MM.1S (cell line): ENCODE data around the gene CBX7.

ENCODE experiments used
- DNase-seq: peaks from one replicate; pipeline ENCODE4 v3.0.0-alpha.2; 2015
- H2AFZ ChIP-seq: fragments of 300-600 bp; sonication (generic); 2 replicates; pipeline ENCODE4 v1.6.0; 2016; ENCODE audit warnings: antibody characterized with exemption, low read length
- H3F3A ChIP-seq: fragments of 300-600 bp; sonication (generic); 2 replicates; pipeline ENCODE4 v1.6.1; 2016; ENCODE audit warnings: mild to moderate bottlenecking, antibody characterized with exemption, low read length, moderate library complexity, mixed read lengths; ENCODE audit not compliant: insufficient read depth
- H3K27ac ChIP-seq: fragments of 300-600 bp; sonication (generic); 2 replicates; pipeline ENCODE4 v1.5.1; 2016; ENCODE audit warnings: mild to moderate bottlenecking, low read length
- H3K27me3 ChIP-seq: fragments of 300-600 bp; sonication (generic); replicated peaks from 2 replicates; pipeline ENCODE4 v1.6.0; 2016; ENCODE audit warnings: low read length; ENCODE audit not compliant: insufficient read depth
- H3K36me3 ChIP-seq: fragments of 300-600 bp; sonication (generic); replicated peaks from 2 replicates; pipeline ENCODE4 v1.6.1; 2016; ENCODE audit warnings: mild to moderate bottlenecking, low read length, mixed read lengths; ENCODE audit not compliant: insufficient read depth
- H3K4me1 ChIP-seq: fragments of 300-600 bp; sonication (generic); 2 replicates; pipeline ENCODE4 v1.6.1; 2016; ENCODE audit warnings: low read length, mixed read lengths
- H3K4me2 ChIP-seq: fragments of 300-600 bp; sonication (generic); 2 replicates; pipeline ENCODE4 v1.6.0; 2016; ENCODE audit warnings: low read depth, low read length
- H3K4me3 ChIP-seq: fragments of 300-600 bp; sonication (generic); 2 replicates; pipeline ENCODE4 v1.5.1; 2016; ENCODE audit warnings: low read length, mixed read lengths
- H3K79me2 ChIP-seq: fragments of 300-600 bp; sonication (generic); 2 replicates; pipeline ENCODE4 v1.6.1; 2016; ENCODE audit warnings: mixed run types, low read length, mixed read lengths
- H3K9ac ChIP-seq: fragments of 300-600 bp; sonication (generic); 2 replicates; pipeline ENCODE4 v1.6.1; 2016; ENCODE audit warnings: low read length, mixed read lengths
- H3K9me2 ChIP-seq: fragments of 300-600 bp; sonication (generic); replicated peaks from 2 replicates; pipeline ENCODE4 v1.6.1; 2016; ENCODE audit warnings: mild to moderate bottlenecking, low read length, mixed read lengths; ENCODE audit not compliant: insufficient read depth
- H3K9me3 ChIP-seq: fragments of 300-600 bp; sonication (generic); replicated peaks from 2 replicates; pipeline ENCODE4 v1.6.1; 2016; ENCODE audit warnings: mild to moderate bottlenecking, low read length, mixed read lengths; ENCODE audit not compliant: insufficient read depth
- H4K20me1 ChIP-seq: fragments of 300-600 bp; sonication (generic); 2 replicates; pipeline ENCODE4 v1.6.1; 2016; ENCODE audit warnings: mild to moderate bottlenecking, low read length, moderate library complexity, mixed read lengths; ENCODE audit not compliant: insufficient read depth
- EZH2 ChIP-seq: fragments of 300-600 bp; sonication (generic); optimal IDR thresholded peaks from 2 replicates; pipeline ENCODE3; 2017; ENCODE audit warnings: low read depth, mild to moderate bottlenecking, antibody characterized with exemption, low read length, mixed read lengths
- EZH2phosphoT487 ChIP-seq: fragments of 300-600 bp; sonication (generic); IDR thresholded peaks from 2 replicates; pipeline ENCODE4 v1.6.1; 2018; ENCODE audit warnings: antibody characterized with exemption, low read length
- TF ChIP-seq, protein P1 (sequence below): fragments of 300-600 bp; sonication (generic); IDR thresholded peaks from 2 replicates; pipeline ENCODE4 v1.5.1; 2016; ENCODE audit warnings: antibody characterized with exemption, low read length, mixed read lengths

Gene CBX7

GRCh38 chr22:39142088-39142680 is 10.3 kb downstream of the CBX7 start:
- Histone ChIP-seq H3K9ac (no peak overlapping the region), H3K4me2 (no peak overlapping the region), H3K79me2 (peaks cover 28% of the 10 kb centered on the region), H3K27ac (no peak overlapping the region), H3K4me3 (no peak overlapping the region), H3F3A (peaks cover 28% of the 10 kb centered on the region), H3K9me2 (no peaks in the 10 kb centered on the region), H3K4me1 (peaks cover 17% of the 10 kb centered on the region), H2AFZ (no peak overlapping the region), H3K27me3 (no peaks in the 10 kb centered on the region), H4K20me1 (no peaks in the 10 kb centered on the region), H3K9me3 (no peaks in the 10 kb centered on the region), H3K36me3 (no peaks in the 10 kb centered on the region)
- TF ChIP-seq EZH2: no peak
- TF ChIP-seq EZH2phosphoT487: no peak
- TF ChIP-seq, protein P1, sequence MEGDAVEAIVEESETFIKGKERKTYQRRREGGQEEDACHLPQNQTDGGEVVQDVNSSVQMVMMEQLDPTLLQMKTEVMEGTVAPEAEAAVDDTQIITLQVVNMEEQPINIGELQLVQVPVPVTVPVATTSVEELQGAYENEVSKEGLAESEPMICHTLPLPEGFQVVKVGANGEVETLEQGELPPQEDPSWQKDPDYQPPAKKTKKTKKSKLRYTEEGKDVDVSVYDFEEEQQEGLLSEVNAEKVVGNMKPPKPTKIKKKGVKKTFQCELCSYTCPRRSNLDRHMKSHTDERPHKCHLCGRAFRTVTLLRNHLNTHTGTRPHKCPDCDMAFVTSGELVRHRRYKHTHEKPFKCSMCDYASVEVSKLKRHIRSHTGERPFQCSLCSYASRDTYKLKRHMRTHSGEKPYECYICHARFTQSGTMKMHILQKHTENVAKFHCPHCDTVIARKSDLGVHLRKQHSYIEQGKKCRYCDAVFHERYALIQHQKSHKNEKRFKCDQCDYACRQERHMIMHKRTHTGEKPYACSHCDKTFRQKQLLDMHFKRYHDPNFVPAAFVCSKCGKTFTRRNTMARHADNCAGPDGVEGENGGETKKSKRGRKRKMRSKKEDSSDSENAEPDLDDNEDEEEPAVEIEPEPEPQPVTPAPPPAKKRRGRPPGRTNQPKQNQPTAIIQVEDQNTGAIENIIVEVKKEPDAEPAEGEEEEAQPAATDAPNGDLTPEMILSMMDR: no peak
- DNase-seq: no peak

DNA sequence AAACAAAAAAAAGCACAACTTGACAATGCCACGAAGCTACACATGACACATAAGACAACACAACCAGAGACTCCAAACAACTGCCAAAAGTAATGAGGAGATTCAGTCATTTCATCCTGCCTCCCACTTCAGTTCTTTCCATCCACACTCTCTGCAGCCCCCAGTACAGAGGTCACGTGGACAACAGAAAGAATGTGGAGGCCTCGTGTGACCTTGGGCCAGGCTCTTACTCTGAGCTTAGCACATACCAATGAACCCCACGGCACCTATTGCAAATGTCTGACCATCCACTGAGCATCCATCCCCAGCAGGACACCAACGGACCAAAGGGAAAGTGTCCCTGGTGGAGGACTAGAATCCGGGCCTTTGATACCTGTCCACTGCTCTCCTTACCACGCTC is 12.5 kb downstream of the CBX7 start:
- Histone ChIP-seq H3K27ac (no peak overlapping the region), H3K36me3 (no peaks in the 10 kb centered on the region), H3K9ac (no peak overlapping the region), H4K20me1 (no peaks in the 10 kb centered on the region), H2AFZ (no peak overlapping the region), H3K4me2 (no peak overlapping the region), H3K79me2 (peaks cover 8% of the 10 kb centered on the region), H3K4me1 (peaks cover 8% of the 10 kb centered on the region), H3F3A (peaks cover 16% of the 10 kb centered on the region), H3K9me2 (no peaks in the 10 kb centered on the region), H3K4me3 (no peak overlapping the region), H3K9me3 (no peaks in the 10 kb centered on the region), H3K27me3 (no peaks in the 10 kb centered on the region)
- TF ChIP-seq EZH2phosphoT487: no peak
- no peak for TF ChIP-seq EZH2
- TF ChIP-seq, protein P1: no peak
- DNase-seq: no peak

DNA sequence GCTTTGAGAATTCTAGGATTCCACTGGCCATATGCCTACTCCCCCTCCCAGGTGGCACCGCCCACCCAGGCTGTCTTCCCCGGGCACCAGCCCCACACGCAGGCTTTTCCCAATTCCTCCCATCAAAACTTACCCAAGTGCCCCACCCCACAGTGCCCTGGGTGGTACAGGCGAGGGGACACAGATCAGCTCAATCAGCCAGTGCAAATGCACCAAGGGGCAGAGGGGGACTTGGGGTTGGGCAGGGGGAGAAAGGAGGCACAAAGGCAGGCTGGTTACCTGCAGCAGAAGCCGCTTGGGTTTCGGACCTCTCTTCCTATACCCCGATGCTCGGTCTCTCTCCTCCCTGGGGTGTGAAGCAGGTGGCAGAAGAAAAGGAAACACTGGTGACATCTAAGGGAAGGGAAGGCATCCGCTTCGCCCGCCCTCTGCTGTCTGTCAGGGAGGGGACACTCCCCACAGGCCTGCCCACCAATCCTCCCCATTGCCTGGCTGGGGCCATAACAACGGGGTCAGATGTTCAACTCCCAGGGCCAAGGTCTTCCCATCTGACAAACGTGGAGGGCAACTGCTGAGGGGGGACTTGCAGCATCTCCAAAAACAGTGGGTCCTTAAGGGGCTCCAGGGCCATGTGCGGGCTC is 14.0 kb downstream of the CBX7 start:
- Histone ChIP-seq H3K9ac (no peak overlapping the region), H3K4me2 (no peak overlapping the region)

More for the DNA sequence above, 14.0 kb downstream of the CBX7 start:
- DNase-seq: no peak
- 0 out of 2 replicates have a peak, but pooled peaks cover under 1% of the 10 kb centered on the region for H3K4me1 ChIP-seq
- no peak for TF ChIP-seq EZH2
- TF ChIP-seq, protein P1: no peak
- TF ChIP-seq EZH2phosphoT487: no peak
- no peaks in the 10 kb centered on the region for H3K9me3 ChIP-seq
- peaks cover 1% of the 10 kb centered on the region; the same call in 1 of the 2 replicates for H3F3A ChIP-seq
- H2AFZ ChIP-seq: no peak overlapping the region
- no peaks in the 10 kb centered on the region for H3K27me3 ChIP-seq
- no peak overlapping the region for H3K4me3 ChIP-seq
- no peaks in the 10 kb centered on the region for H3K9me2 ChIP-seq
- H3K36me3 ChIP-seq: no peaks in the 10 kb centered on the region
- no peaks in the 10 kb centered on the region for H4K20me1 ChIP-seq
- peaks cover 6% of the 10 kb centered on the region; the same call in 1 of the 2 replicates for H3K79me2 ChIP-seq
- H3K27ac ChIP-seq: no peak overlapping the region
